Neuronal stem cell (in vitro differentiated cells): ENCODE results near the gene EIF4A3.

Experiments
- DNase-seq: peaks from one replicate; pipeline ENCODE4 v3.0.0-alpha.2; 2013; ENCODE audit warnings: low spot score
- H2AFZ ChIP-seq: one replicate; pipeline ENCODE4 v1.6.1; 2013; ENCODE audit warnings: mild to moderate bottlenecking, low read length, inconsistent platforms
- H2AK5ac ChIP-seq: 2 replicates; pipeline ENCODE4 v1.6.1; 2013; ENCODE audit warnings: low read depth, mild to moderate bottlenecking, inconsistent platforms, low read length, moderate library complexity, mixed read lengths
- H2BK120ac ChIP-seq: 2 replicates; pipeline ENCODE4 v1.6.1; 2013; ENCODE audit warnings: low read depth, mild to moderate bottlenecking, inconsistent platforms, low read length, moderate library complexity, mixed read lengths
- H2BK12ac ChIP-seq: one replicate; pipeline ENCODE4 v1.6.1; 2013; ENCODE audit warnings: low read length, inconsistent platforms
- H2BK15ac ChIP-seq: 2 replicates; pipeline ENCODE4 v1.6.1; 2013; ENCODE audit warnings: mild to moderate bottlenecking, low read length, inconsistent platforms, mixed read lengths
- H2BK5ac ChIP-seq: one replicate; pipeline ENCODE4 v1.6.1; 2013; ENCODE audit warnings: inconsistent platforms, mild to moderate bottlenecking, low read length, moderate library complexity
- H3K14ac ChIP-seq: one replicate; pipeline ENCODE4 v1.6.1; 2013; ENCODE audit warnings: low read length, inconsistent platforms
- H3K18ac ChIP-seq: 2 replicates; pipeline ENCODE4 v1.6.1; 2013; ENCODE audit warnings: low read length, inconsistent platforms
- H3K23ac ChIP-seq: 2 replicates; pipeline ENCODE4 v1.6.1; 2013; ENCODE audit warnings: low read depth, mild to moderate bottlenecking, mixed read lengths, low read length, inconsistent platforms; ENCODE audit not compliant: poor library complexity
- H3K27ac ChIP-seq: replicated peaks from 3 replicates; pipeline ENCODE4 v1.5.1; 2013; ENCODE audit warnings: low read length, inconsistent platforms
- H3K27me3 ChIP-seq, 3 experiments: 2 replicates each; pipeline ENCODE4 v1.6.1; 2013; ENCODE audit warnings: low read length in 3 of 3, mild to moderate bottlenecking in 2 of 3, inconsistent platforms in 1 of 3, low read depth in 1 of 3, mixed read lengths in 1 of 3, moderate library complexity in 1 of 3; ENCODE audit not compliant: control insufficient read depth in 3 of 3, insufficient read depth in 3 of 3
- H3K36me3 ChIP-seq, 2 donors: replicated peaks in 1 of 2; 2 replicates each; pipeline ENCODE4 v1.6.1; 2013; ENCODE audit warnings: low read length in 2 of 2; ENCODE audit not compliant: control insufficient read depth in 2 of 2, insufficient read depth in 2 of 2
- H3K4ac ChIP-seq: 2 replicates; pipeline ENCODE4 v1.6.1; 2013; ENCODE audit warnings: inconsistent platforms, mild to moderate bottlenecking, low read length, moderate library complexity
- H3K4me1 ChIP-seq, 2 donors: 1 replicate in 1 of 2; 2 replicates in 1 of 2; pipeline ENCODE4 v1.6.1; 2013; ENCODE audit warnings: low read length in 2 of 2, low read depth in 1 of 2; ENCODE audit not compliant: control insufficient read depth in 2 of 2, insufficient read depth in 1 of 2
- H3K4me2 ChIP-seq: one replicate; pipeline ENCODE4 v1.6.1; 2013; ENCODE audit warnings: mild to moderate bottlenecking, low read length, inconsistent platforms; ENCODE audit not compliant: insufficient read depth, poor library complexity, severe bottlenecking
- H3K4me3 ChIP-seq, 2 donors: 2 replicates each; pipeline ENCODE4 v1.5.1; 2013; ENCODE audit warnings: low read length in 2 of 2, mild to moderate bottlenecking in 2 of 2, inconsistent platforms in 1 of 2, moderate library complexity in 1 of 2
- H3K79me1 ChIP-seq: one replicate; pipeline ENCODE4 v1.6.1; 2013; ENCODE audit warnings: low read depth, mild to moderate bottlenecking, inconsistent platforms, low read length, moderate library complexity
- H3K9ac ChIP-seq: one replicate; pipeline ENCODE4 v1.6.1; 2013; ENCODE audit warnings: mild to moderate bottlenecking, low read depth, low read length, inconsistent platforms; ENCODE audit not compliant: poor library complexity
- H3K9me3 ChIP-seq, 2 donors: replicated peaks in 1 of 2; 2 replicates each; pipeline versions ENCODE3 to v1.6.1; 2013; ENCODE audit warnings: low read length in 2 of 2, mild to moderate bottlenecking in 2 of 2, inconsistent platforms in 1 of 2, low read depth in 1 of 2, mixed read lengths in 1 of 2, moderate library complexity in 1 of 2; ENCODE audit not compliant: control insufficient read depth in 2 of 2, insufficient read depth in 1 of 2
- H4K8ac ChIP-seq: one replicate; pipeline ENCODE4 v1.6.1; 2013; ENCODE audit warnings: low read depth, mild to moderate bottlenecking, inconsistent platforms, low read length, moderate library complexity
- H4K91ac ChIP-seq: one replicate; pipeline ENCODE4 v1.6.1; 2013; ENCODE audit warnings: low read length, low read depth, mild to moderate bottlenecking, inconsistent platforms; ENCODE audit not compliant: poor library complexity
- WGBS, 2 donors: extraction: QIAGEN DNeasy Blood & Tissue Kit; methylation state at CpG; one replicate each; pipeline ENCODE4 v1.1.7; 2013; ENCODE audit warnings: missing lambda C conversion rate in 2 of 2, mixed read lengths in 1 of 2; ENCODE audit not compliant: insufficient read length in 2 of 2, insufficient replicate concordance in 1 of 2; ENCODE audit errors: extremely low coverage in 2 of 2; 5-methylcytosine and 5-hydroxymethylcytosine counted together

EIF4A3 gene

GRCh38 chr17:80181431-80181830 is 34.5 kb upstream of the EIF4A3 start:
- Histone ChIP-seq H3K27ac (no peak overlapping the region), H2AK5ac (no peak overlapping the region), H3K4me3 (no peak overlapping the region), H3K4ac (no peak overlapping the region), H3K14ac (peak overlapping the region; percentile 98), H2BK5ac (no peak overlapping the region), H2BK15ac (peak overlapping the region; percentile 52), H2BK12ac (no peak overlapping the region), H3K18ac (peak overlapping the region; percentile 77), H2AFZ (no peak overlapping the region), H3K27me3 (no peaks in the 10 kb centered on the region), H3K23ac (peak overlapping the region; percentile 77), H3K4me2 (no peak overlapping the region), H4K8ac (no peak overlapping the region), H3K4me1 (peaks cover 10 to 12% of the 10 kb centered on the region in 2 donors), H2BK120ac (peak overlapping the region; percentile 73), H3K9ac (no peak overlapping the region), H3K36me3 (no peaks in the 10 kb centered on the region), H3K79me1 (no peaks in the 10 kb centered on the region), H3K9me3 (no peaks in the 10 kb centered on the region), H4K91ac (no peak overlapping the region)
- DNase-seq: no peak
- WGBS, 2 donors: no CpG with 5 or more reads among the region's 17 CpGs

- Histone ChIP-seq H3K27me3 (no peaks in the 10 kb centered on the region), H4K91ac (no peak overlapping the region), H2AK5ac (peak overlapping the region; percentile 85), H3K4me3 (no peak overlapping the region), H3K23ac (peak overlapping the region; percentile 69), H3K4me1 (peaks cover 12 to 14% of the 10 kb centered on the region in 2 donors), H3K27ac (no peak overlapping the region), H3K9ac (peak overlapping the region; percentile 54), H2AFZ (no peak overlapping the region), H3K18ac (peak overlapping the region; percentile 53), H3K9me3 (no peaks in the 10 kb centered on the region), H2BK5ac (no peak overlapping the region), H3K14ac (no peak overlapping the region), H2BK15ac (no peak overlapping the region), H3K4me2 (no peak overlapping the region), H4K8ac (no peak overlapping the region), H3K4ac (no peak overlapping the region), H2BK120ac (peak overlapping the region; percentile 64), H2BK12ac (no peak overlapping the region), H3K36me3 (no peaks in the 10 kb centered on the region), H3K79me1 (no peaks in the 10 kb centered on the region)
- no peak for DNase-seq
- no CpG with 5 or more reads among the region's 14 CpGs for WGBS, 2 donors
Measured at GRCh38 chr17:80180192-80180591, 33.3 kb upstream of the EIF4A3 start.

GRCh38 chr17:80177986-80178595 is 31.2 kb upstream of the EIF4A3 start:
- H3K4ac ChIP-seq: no peak overlapping the region
- no peaks in the 10 kb centered on the region for H3K27me3 ChIP-seq
- H3K36me3 ChIP-seq: no peaks in the 10 kb centered on the region
- no peak overlapping the region for H4K8ac ChIP-seq
- H3K79me1 ChIP-seq: no peaks in the 10 kb centered on the region
- H2BK15ac ChIP-seq: no peak overlapping the region
- no CpG with 5 or more reads among the region's 21 CpGs for whole genome bisulfite sequencing, 2 donors
- H3K18ac ChIP-seq: no peak overlapping the region
- H3K14ac ChIP-seq: no peak overlapping the region
- H3K9ac ChIP-seq: no peak overlapping the region
- no peak overlapping the region for H3K27ac ChIP-seq
- peak overlapping the region; percentile 7 for H2AFZ ChIP-seq
- H3K23ac ChIP-seq: no peak overlapping the region
- H3K4me2 ChIP-seq: no peak overlapping the region
- H2BK120ac ChIP-seq: no peak overlapping the region
- H4K91ac ChIP-seq: no peak overlapping the region
- H2BK12ac ChIP-seq: no peak overlapping the region
- H3K4me1 ChIP-seq: peaks cover 2 to 4% of the 10 kb centered on the region in 2 donors
- H2AK5ac ChIP-seq: peak overlapping the region; percentile 78
- no peaks in the 10 kb centered on the region for H3K9me3 ChIP-seq
- H2BK5ac ChIP-seq: no peak overlapping the region
- DNase-seq: no peak
- H3K4me3 ChIP-seq: no peak overlapping the region

- H3K27ac ChIP-seq: no peak overlapping the region
- H3K18ac ChIP-seq: no peak overlapping the region
- H3K23ac ChIP-seq: no peak overlapping the region
- H3K9ac ChIP-seq: no peak overlapping the region
- no peak for DNase-seq
- no peak overlapping the region for H2BK120ac ChIP-seq
- H2AK5ac ChIP-seq: no peak overlapping the region
- H3K4ac ChIP-seq: no peak overlapping the region
- WGBS, 2 donors: no CpG with 5 or more reads among the region's 11 CpGs
- H3K36me3 ChIP-seq: no peaks in the 10 kb centered on the region
- no peak overlapping the region for H2BK12ac ChIP-seq
- no peaks in the 10 kb centered on the region for H3K79me1 ChIP-seq
- H3K9me3 ChIP-seq: no peaks in the 10 kb centered on the region
- peaks cover 0 to 7% (median 0%) of the 10 kb centered on the region in 3 experiments for H3K27me3 ChIP-seq
- peaks cover 2 to 4% of the 10 kb centered on the region in 2 donors for H3K4me1 ChIP-seq
- H2AFZ ChIP-seq: no peak overlapping the region
- no peak overlapping the region for H3K14ac ChIP-seq
- no peak overlapping the region for H4K8ac ChIP-seq
- H3K4me3 ChIP-seq: no peak overlapping the region
- no peak overlapping the region for H4K91ac ChIP-seq
- H2BK15ac ChIP-seq: peak overlapping the region; percentile 72
- no peak overlapping the region for H3K4me2 ChIP-seq
- no peak overlapping the region for H2BK5ac ChIP-seq
Measured at GRCh38 chr17:80176757-80177156, 29.8 kb upstream of the EIF4A3 start.
